Uterus (tissue), 4 donors: Measurements from ENCODE around the gene SUSD1. TPM values are rescaled to one million over a fixed set of nuclear protein-coding genes. Genes with fewer than 3 reads are reported as not detected.

Source experiments
- DNase-seq, 2 donors: peaks; one replicate each; pipeline ENCODE4 v3.0.0-alpha.2; 2019 to 2020
- H3K27ac ChIP-seq, 2 donors: fragments of 200-600 bp; sonication (generic); 1 replicate in 1 of 2; 2 replicates in 1 of 2; pipeline ENCODE4 v1.5.1; 2016 to 2018
- H3K27me3 ChIP-seq, 2 donors: fragments of 200-600 bp; sonication (generic); one replicate each; pipeline ENCODE4 v1.5.1; 2018 to 2019; ENCODE audit warnings: control low read depth in 1 of 2
- H3K36me3 ChIP-seq, 2 donors: fragments of 200-600 bp; sonication (generic); one replicate each; pipeline ENCODE4 v1.5.1; 2019; ENCODE audit warnings: control low read depth in 1 of 2
- H3K4me1 ChIP-seq, 2 donors: fragments of 200-600 bp; sonication (generic); one replicate each; pipeline ENCODE4 v1.5.1; 2018 to 2019; ENCODE audit warnings: control low read depth in 1 of 2
- H3K4me3 ChIP-seq, 2 donors: fragments of 200-600 bp; sonication (generic); 1 replicate in 1 of 2; 2 replicates in 1 of 2; pipeline ENCODE4 v1.5.1; 2018 to 2019; ENCODE audit warnings: mild to moderate bottlenecking in 1 of 2
- H3K9me3 ChIP-seq, 2 donors: fragments of 200-600 bp; sonication (generic); one replicate each; pipeline ENCODE4 v1.5.1; 2019; ENCODE audit warnings: control low read depth in 1 of 2
- POLR2A ChIP-seq, 2 donors: fragments of 450-650 bp; IDR thresholded peaks; one replicate each; pipeline ENCODE4 v1.6.1; 2016; ENCODE audit warnings: antibody characterized with exemption in 2 of 2, mild to moderate bottlenecking in 1 of 2, moderate library complexity in 1 of 2
- intact Hi-C: fragments of 100-400 bp; cut with DNase I; formaldehyde crosslinking; loops from one replicate; pipeline ENCODE4 v1.15.1; 2023; ENCODE audit warnings: low total_unique reads
- total RNA-seq, 4 donors: library from RNA; depleted of rRNA in 3 of 4; stranded (reverse); fragments of >200 nt in 3 of 4; gene quantifications; one replicate each; pipeline versions ENCODE4 v1.1.0 to v1.2.4, GENCODE V29; 2014 to 2023
- TF ChIP-seq, protein P1 (sequence below), 4 experiments: fragments of 200-600 bp in 2 of 4; fragments of 450-650 bp in 2 of 4; sonication (generic) in 2 of 4; IDR thresholded peaks; one replicate each; pipeline ENCODE4 v1.5.1; 2016 to 2019; ENCODE audit warnings: antibody characterized with exemption in 4 of 4, mild to moderate bottlenecking in 2 of 4, moderate library complexity in 1 of 4
- donor health status: DM: yes; HTN: yes; CAD: no.

Gene SUSD1
- total RNA-seq, 4 donors from 2014 or later: 2.9 to 22.5 (median 10.0) TPM

GRCh38 chr9:112012026-112012902 is 162.8 kb downstream of the SUSD1 start:
- intact Hi-C loops: no loop called here
- H3K27ac ChIP-seq: peak overlapping the region; percentile 70 to 84
- no peaks in the 10 kb centered on the region for H3K9me3 ChIP-seq
- no peaks in the 10 kb centered on the region for H3K27me3 ChIP-seq
- peaks cover 5 to 12% of the 10 kb centered on the region in 2 donors for H3K4me1 ChIP-seq
- H3K4me3 ChIP-seq: no peak overlapping the region
- TF ChIP-seq, protein P1, sequence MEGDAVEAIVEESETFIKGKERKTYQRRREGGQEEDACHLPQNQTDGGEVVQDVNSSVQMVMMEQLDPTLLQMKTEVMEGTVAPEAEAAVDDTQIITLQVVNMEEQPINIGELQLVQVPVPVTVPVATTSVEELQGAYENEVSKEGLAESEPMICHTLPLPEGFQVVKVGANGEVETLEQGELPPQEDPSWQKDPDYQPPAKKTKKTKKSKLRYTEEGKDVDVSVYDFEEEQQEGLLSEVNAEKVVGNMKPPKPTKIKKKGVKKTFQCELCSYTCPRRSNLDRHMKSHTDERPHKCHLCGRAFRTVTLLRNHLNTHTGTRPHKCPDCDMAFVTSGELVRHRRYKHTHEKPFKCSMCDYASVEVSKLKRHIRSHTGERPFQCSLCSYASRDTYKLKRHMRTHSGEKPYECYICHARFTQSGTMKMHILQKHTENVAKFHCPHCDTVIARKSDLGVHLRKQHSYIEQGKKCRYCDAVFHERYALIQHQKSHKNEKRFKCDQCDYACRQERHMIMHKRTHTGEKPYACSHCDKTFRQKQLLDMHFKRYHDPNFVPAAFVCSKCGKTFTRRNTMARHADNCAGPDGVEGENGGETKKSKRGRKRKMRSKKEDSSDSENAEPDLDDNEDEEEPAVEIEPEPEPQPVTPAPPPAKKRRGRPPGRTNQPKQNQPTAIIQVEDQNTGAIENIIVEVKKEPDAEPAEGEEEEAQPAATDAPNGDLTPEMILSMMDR (IDR thresholded peaks at IDR 0.05): no peak
- TF ChIP-seq POLR2A (IDR thresholded peaks at IDR 0.05): no peak
- peak; percentile 67 to 87 for DNase-seq
- no peaks in the 10 kb centered on the region for H3K36me3 ChIP-seq

DNA sequence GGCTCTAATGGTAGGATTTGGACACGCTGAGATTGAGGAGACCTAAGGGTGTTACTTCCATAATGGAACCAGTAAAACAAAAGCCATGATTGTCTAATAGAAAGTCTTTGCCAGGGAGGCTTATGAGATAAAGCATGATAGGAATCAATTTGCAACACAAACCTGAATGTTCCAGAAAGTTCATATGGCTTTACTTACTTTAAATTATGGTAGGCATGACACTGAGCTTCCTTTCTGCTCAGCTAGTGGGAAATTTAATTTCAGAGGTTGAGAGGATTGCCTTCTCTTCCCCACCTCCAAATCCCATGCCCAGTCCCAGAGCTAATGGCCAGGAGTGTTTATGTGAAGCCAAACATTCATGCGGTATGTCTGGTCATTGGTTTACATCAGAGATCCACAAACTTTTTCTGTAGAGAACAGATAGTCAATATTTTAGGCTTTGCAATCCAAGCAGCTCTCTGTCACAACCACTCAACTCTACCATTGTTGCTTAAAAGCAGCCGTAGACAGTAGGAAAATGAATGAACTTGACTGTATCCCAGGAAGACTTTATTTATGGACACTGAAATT is 164.0 kb downstream of the SUSD1 start:
- intact Hi-C loops: no loop called here
- H3K27ac ChIP-seq: peak overlapping the region; percentile 70 to 84
- TF ChIP-seq POLR2A (IDR thresholded peaks at IDR 0.05): no peak
- TF ChIP-seq, protein P1 (IDR thresholded peaks at IDR 0.05): no peak
- H3K4me1 ChIP-seq: peaks cover 5 to 12% of the 10 kb centered on the region in 2 donors
- H3K27me3 ChIP-seq: no peaks in the 10 kb centered on the region
- no peaks in the 10 kb centered on the region for H3K9me3 ChIP-seq
- no peaks in the 10 kb centered on the region for H3K36me3 ChIP-seq
- no peak for DNase-seq
- no peak overlapping the region for H3K4me3 ChIP-seq

GRCh38 chr9:112010537-112010936 is 164.6 kb downstream of the SUSD1 start:
- Histone ChIP-seq H3K27ac (no peak overlapping the region), H3K36me3 (no peaks in the 10 kb centered on the region), H3K4me1 (peaks cover 5 to 12% of the 10 kb centered on the region in 2 donors), H3K4me3 (no peak overlapping the region), H3K9me3 (no peaks in the 10 kb centered on the region), H3K27me3 (no peaks in the 10 kb centered on the region)
- intact Hi-C loops: no loop called here
- TF ChIP-seq, protein P1 (IDR thresholded peaks at IDR 0.05): no peak
- no peak for TF ChIP-seq POLR2A (IDR thresholded peaks at IDR 0.05)
- no peak for DNase-seq

- Histone ChIP-seq H3K9me3 (no peaks in the 10 kb centered on the region), H3K4me1 (peaks cover 5 to 12% of the 10 kb centered on the region in 2 donors), H3K4me3 (no peak overlapping the region), H3K27ac (no peak overlapping the region), H3K36me3 (no peaks in the 10 kb centered on the region), H3K27me3 (no peaks in the 10 kb centered on the region)
- DNase-seq: no peak
- TF ChIP-seq, protein P1 (IDR thresholded peaks at IDR 0.05): no peak
- no peak for TF ChIP-seq POLR2A (IDR thresholded peaks at IDR 0.05)
- intact Hi-C loops: no loop called here
These were observed 165.4 kb downstream of the SUSD1 start for GRCh38 chr9:112009656-112010055.
